HG02763 (cell line): ENCODE measurements around the gene PTCH2.
"Not testable (repeated sequence)": the region's sequence is repeated elsewhere in the genome, so short reads cannot be mapped to it uniquely, and the experiment has no call there.

Source experiments
- ATAC-seq: cut with Tn5 transposase; IDR thresholded peaks from one replicate; pipeline ENCODE4 v1.9.1; 2021; ENCODE audit warnings: mild to moderate bottlenecking, moderate library complexity; ENCODE audit not compliant: unreplicated experiment

The PTCH2 gene

DNA sequence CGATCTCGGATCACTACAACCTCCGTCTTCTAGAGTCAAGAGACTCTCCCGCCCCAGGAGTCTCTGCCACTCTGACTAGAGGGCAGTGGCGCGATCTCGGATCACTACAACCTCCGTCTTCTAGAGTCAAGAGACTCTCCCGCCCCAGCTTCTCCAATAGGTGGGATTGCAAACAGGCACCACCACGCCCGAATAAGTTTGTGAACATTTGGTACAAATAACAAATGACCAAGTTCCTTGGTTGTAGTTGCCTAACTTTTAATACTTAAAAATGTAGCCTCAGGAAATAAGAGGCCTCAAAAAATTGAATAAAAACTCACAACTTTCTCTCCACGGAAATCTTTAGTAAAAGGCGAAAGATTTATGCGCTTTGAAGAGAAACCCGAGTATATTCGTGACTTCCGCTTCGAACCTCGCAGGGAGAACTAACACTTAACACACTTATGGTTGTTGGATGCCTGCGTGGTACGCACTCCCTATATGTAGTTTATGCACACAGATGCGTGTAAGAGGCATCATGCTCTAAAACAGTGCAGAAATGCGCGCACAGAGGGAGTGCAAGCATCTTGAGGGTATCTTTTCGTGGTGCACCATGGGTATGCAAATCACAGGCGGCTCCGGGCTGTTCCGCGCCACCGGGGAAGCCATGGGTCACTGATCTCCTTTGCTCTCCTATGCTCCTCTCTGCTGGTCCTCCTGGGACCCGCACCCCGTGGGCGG is 23.3 kb downstream of the PTCH2 start:
- ATAC-seq, result peak; percentile 75

DNA sequence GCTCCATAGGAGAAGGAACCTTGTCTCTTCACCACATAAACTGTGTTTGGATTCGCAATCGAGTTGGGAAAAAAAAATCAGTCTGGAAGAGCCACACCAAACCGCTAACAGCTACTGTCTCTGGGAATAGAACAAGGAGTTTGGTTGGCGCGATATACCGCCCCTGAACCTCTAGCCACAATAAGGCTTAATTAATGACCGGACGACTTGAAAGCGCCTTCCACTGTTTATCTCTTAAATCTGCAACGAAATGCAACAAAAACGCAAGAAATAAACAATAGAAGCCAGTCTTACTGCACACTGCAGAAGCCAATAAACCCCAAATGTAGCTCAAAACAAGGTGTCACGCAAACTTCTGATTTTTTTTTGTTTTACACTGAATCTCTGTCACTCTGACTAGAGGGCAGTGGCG is 23.9 kb downstream of the PTCH2 start:
- ATAC-seq, result peak; percentile 4

DNA sequence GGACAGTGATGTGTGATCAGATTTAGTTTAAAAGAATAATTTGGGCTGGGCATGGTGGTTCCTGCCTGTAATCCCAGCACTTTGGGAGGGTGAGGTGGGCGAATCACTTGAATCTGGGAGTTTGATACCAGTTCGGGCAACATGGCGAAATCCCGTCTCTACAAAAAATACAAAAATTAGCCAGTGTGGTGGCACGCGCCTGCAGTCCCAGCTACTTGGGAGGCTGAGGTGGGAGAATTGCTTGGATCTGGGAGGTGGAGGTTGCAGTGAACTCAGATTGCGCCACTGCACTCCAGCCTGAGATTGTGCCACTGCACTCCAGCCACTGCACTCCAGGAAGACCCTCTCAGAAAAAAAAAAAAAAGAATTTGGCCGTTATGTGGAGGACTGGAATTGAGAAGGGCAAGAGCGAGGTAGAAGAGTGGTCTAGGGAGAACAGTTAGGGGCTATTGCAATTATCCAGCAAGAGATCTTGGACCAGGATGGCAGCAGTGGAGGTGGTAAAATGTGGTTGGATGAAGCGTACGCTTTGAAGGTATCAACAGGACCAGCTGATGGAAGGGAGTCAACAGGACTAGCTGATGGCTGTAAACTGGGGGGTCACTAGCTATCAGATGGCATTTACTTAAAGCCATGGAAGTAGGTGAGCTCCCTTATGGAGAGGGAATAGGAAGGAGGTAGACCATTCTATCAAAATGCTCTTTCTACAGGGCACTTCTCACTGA is 25.1 kb downstream of the PTCH2 start:
- no peak for ATAC-seq

DNA sequence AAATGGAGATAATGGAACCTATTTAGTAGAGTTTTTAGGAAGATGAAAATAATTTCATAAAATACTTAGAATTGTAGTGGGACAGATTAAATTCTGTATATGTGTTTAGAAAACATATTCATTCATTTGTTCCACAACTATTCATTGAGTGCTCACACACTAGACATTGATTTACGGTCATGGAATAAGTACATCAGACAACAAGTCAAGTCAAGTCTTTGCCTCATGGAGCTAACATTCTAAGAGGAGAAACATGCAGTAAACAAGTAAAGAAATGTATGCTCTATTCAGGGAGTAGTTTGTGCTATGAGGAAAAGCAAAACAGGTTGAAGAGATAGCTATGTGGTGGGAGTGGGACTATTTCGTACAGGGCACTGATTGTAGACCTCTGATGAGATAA is 25.7 kb downstream of the PTCH2 start:
- ATAC-seq, result no peak

DNA sequence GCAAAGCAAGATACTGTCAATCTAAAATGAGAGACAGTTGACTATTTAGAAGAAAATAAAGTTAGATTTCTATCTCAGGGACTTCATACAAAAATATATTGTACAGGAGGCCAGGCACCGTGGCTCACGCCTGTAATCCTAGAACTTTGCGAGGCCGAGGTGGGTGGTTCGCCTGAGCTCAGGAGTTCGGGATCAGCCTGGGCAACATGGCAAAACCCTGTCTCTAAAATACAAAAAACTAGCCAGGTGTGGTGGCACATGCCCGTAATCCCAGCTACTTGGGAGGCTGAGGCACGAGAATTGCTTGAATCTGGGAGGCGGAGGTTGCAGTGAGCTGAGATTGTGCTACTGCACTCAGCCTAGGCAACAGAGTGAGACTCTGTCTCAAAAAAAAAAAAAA is 27.1 kb downstream of the PTCH2 start:
- ATAC-seq, result not testable (repeated sequence)

DNA sequence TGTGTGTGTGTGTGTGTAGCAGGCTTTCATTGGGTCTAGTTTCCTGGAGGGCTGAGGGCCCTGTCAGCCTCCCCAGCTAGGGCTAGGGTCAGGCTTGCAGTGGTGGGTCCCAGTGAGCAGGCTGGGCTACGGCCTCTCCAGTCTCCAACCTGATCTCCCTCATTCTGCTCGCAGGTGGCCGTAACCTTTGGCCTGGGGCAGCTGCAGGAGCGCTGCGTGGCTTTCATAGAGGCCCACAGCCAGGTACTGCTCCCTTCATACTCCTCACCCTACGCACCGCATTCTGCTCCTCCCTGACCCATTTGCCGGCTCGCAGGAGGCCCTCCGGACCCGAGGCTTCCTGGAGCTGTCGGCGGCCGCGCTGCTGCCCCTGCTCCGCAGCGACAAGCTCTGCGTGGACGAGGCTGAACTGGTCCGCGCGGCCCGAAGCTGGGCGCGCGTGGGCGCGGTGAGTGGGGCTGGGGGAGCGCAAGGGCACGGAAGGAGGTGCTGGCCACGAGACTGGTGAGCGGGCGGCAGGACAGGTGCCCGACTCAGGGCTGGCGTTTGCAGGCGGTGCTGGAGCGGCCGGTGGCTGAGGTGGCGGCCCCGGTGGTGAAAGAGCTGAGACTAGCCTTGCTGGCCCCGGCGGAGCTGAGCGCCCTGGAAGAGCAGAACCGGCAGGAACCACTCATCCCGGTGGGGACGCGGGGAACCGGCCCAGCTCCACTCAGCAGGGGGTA is 30.1 kb downstream of the PTCH2 start:
- ATAC-seq, result no peak

DNA sequence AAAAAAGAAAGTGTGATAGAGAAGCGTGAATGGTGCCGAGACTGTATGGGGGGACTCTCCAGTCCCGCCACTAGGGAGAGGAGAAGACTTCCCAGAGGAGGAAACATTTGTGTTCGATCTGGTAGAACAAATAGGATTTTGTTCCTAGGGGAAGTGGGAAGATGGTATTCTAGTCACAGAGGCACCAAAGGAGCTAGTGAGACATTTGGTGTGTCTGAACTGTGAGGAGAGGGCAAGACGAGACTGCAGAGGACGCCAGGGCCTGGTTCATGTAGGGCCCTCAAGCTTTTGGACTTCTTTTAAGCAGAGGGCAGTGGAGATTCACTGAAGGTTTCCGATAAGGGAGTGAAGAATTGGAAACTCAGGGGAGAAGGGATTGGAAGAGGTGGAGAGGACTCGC is 31.8 kb downstream of the PTCH2 start:
- no peak for ATAC-seq

DNA sequence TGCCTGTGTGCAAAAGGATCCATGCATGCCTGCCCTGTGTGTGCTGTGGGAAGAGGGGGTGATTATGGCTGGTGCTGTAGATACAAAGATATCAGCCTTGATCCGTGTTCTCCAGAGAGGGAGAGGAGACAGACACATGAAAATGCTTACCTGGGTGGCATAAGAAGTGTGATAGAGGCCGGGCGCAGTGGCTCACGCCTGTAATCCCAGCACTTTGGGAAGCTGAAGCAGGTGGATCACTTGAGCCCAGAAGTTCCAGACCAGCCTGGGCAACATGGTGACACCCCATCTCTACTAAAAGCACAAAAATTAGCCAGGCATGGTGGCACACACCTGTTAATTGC is 32.3 kb downstream of the PTCH2 start:
- ATAC-seq, result not testable (repeated sequence)

DNA sequence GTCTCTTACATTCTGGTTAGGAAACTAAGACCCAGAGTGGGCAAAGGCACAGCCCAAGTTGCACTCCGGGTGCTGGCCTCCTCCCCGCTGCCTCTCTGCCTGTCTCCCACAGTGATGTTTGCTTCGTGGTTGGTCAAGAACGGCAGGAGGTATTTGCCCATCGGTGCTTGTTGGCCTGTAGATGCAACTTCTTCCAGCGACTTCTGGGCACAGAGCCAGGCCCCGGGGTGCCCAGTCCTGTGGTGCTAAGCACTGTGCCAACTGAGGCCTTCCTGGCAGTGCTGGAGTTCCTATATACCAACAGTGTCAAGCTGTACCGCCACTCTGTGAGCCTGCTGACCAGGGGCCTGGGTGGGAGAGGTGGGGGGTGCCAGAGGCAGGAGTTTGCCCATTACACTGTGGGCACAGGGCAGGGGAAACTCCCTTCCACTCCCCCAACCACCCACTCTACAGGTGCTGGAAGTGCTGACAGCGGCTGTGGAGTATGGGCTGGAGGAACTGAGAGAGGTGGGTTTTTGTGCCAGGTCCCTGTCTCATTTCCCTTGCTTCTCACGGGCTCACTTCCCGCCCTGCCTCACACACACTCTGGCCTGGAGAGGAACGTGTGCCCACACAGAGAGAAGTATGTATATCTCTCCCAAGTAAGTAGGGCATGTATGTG is 32.8 kb downstream of the PTCH2 start:
- ATAC-seq, result no peak

DNA sequence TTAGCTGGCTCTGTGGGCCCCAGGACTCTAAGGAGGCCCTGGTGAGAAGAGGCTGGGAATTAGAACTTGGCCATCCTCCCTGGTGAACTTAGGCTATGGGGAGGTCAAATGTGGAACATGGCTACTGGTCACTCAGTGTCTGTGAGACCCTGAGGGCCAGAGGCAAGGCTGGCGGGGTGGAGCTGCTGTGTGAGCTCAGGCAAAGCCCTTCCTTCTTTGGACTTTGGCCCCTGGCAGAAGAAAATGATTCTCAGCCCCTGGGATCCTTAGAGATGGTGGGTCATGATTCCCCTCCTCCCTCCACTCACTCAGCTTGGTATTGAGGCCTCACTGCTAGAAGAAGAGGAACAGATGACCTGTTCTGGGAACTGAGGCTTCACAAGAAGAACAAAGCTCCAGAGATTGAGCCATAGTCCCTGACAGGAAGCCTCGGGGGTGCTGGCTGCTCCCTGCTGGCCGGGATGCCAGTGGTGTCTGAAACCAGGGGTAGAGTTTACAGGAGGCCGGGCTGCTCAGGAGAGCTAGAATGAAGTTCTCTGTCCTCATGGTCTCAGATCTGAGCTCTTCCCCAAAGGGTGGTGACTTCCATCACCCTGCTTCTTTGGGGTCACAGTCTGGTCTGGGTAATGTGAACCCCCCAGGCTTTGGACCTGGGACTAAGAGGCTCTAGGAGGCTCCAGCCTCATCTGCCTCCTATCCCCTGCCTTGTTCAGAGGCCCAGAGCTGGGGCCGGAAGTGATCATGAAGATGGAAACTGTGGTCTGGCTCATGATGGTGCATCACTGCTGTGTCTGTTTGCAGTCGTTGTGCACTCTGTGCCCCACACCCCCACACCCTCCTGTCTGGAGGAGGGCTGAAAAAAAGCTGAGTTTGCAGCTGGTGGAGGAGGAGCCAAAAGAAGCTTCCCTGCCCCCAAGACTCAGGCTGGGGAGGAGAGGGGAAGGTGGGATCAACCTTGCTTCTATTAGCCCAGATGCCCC is 33.8 kb downstream of the PTCH2 start:
- ATAC-seq, result peak; percentile 38

DNA sequence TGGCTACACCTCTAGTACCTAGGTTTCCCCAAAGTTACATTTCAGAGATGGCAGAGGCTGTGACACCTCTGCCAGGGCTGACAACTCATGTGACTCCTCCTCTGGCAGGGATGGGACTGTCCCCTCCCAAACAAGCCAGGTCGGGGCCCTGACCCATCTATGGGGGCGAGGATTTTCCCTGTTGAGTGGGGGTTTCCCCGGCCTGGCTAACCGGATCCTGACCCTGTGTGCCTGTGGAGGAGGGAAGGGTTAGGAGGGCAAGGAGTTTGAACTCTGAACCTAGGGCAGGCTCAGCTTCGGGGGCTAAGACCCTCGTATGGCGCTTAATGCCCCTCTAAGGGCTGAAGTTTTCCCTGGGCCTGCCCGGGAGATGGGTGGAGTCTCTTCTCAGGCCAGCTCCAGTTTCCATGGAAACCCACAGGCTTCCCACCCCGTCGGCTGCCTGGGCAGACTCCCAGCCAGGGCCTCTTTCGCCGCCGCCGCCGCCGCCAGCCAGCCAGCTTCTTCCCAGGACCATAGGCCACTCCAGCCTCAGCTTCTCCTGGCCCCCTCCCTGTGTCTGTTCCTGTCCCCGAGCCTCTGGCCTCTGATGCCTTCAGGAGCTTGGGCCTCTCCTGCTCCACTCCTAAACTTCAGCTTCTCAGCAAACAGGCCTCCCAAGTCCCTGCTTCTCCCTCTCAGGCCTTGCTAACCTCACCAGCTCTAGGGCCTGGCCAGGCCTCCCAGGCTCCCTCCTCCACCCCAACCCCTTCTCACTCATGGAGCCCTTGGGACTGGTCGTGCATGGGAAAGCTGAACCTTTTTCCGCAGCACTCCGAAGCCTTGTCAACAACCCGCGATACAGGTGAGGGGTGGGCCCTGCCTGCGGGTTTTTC is 34.8 kb downstream of the PTCH2 start, which contains the start of gene BTBD19:
BTBD19 (plus strand) TSS at position 461 of the 875 bp plus-strand sequence; CDS start at position 759, 298 bp downstream.
- peak; percentile 30 for ATAC-seq

DNA sequence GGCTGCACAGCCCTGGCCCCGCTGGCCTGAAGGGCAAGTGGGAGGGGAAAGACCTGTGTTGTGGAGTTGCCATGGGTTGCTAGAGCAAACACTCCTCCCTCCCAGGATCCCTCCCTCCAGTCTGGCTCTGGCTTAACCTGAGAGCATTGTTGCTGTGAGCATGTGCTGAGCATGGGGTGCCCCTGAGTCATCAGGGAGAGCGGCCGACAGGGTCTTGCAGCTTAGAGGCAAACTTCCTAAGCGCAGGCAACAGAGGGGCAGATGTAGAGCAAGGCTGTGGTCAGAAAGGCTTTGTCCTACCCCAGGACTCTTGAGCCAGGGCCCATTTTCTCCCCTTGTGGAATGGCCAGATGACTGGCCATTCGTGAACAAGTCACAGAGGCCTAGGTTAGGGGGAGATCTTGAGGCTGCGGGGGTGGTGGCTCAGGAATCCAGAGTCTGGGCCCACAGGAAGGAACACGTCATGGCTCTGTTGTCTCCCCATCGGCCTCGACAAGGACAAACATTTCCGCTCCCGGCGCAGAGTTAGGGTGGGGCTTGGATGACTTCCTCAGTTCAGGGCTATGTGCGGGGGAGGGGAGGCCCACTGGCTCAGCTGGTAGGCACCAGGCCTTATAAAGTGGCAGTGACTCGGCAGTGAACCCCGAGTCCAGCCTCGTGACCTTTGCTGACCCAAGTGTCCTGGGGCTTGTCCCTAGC is 35.5 kb downstream of the PTCH2 start:
- ATAC-seq, result peak; percentile 33

DNA sequence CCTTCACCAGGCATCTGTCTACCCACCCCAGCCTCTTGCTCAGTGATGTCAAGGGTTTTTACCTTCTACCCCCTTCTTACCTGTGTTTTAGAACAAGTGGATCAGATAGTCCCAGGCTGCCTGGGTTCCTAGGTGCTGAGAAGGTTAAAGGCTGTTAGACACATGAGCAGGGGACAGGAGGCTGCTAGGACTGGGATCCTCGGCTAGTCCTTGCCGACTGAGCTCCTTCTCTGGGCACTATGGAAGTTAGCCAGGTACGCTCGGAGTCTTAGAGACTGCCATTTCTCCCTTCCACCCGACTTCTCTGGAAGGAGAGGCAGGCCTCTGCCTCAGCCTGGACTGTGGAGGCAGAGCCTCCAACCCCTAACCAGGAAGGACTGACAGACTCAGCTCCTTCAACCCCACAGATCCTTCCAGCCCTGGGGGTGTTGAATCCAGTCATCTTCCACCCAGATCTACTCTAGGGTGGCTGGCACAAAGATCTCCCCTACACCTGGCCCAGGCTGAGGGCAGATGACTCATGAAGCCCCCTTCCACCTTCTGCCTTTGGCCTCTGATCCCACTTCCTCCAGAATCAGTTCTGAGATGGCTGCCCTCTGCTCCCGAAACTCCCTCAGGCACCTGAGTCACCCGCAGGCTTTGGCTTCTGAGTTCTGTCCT is 36.2 kb downstream of the PTCH2 start, which contains the start of gene DYNLT4:
DYNLT4 (minus strand) TSS at position 648 of the 660 bp plus-strand sequence. CDS start 683 bp downstream, outside the sequence.
- no peak for ATAC-seq

DNA sequence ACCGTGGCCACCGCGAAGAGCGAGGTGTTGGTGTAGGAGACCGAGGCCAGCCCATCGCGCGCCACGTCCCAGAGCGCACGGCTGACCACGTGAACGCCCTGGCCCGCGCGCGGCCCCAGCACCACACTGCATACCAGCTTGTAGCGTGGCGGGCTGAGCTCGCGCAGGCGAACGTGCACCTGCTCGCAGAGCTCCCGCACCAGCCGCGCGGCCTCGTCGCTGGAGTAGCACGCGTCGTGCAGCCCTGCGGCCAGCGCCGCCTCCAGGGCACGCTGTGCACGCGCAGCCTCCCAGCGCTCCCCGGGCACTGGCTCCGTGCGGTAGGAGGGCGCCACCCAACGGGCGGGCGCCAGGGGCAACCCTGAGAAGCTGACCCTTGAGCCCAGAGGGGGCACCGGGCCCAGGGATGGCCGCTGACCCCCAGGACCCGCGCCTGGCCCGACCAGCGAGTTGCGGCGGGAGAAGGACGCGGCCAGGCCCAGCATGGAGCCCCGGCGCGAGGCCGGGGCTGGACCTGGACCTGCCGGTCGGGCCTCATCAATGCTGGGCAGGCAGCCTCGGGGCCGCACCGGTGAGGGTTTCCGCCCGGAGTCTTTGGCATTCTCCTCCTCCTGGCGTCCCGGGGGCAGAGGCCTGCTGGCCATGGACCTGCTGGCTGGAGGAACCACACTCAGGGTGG is 36.9 kb downstream of the PTCH2 start:
- no peak for ATAC-seq

DNA sequence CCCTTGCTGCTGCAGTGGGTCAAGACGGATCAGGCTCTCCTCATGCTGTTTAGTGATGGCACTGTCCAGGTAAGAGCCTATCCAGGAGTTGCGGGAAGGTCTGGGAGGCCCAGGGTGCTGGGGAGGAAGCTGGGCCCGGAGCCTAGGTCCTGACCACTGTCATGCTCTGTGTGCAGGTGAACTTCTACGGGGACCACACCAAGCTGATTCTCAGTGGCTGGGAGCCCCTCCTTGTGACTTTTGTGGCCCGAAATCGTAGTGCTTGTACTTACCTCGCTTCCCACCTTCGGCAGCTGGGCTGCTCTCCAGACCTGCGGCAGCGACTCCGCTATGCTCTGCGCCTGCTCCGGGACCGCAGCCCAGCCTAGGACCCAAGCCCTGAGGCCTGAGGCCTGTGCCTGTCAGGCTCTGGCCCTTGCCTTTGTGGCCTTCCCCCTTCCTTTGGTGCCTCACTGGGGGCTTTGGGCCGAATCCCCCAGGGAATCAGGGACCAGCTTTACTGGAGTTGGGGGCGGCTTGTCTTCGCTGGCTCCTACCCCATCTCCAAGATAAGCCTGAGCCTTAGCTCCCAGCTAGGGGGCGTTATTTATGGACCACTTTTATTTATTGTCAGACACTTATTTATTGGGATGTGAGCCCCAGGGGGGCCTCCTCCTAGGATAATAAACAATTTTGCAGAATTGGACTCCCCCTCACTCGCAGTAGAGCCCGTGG is 37.6 kb downstream of the PTCH2 start:
- ATAC-seq, result no peak

DNA sequence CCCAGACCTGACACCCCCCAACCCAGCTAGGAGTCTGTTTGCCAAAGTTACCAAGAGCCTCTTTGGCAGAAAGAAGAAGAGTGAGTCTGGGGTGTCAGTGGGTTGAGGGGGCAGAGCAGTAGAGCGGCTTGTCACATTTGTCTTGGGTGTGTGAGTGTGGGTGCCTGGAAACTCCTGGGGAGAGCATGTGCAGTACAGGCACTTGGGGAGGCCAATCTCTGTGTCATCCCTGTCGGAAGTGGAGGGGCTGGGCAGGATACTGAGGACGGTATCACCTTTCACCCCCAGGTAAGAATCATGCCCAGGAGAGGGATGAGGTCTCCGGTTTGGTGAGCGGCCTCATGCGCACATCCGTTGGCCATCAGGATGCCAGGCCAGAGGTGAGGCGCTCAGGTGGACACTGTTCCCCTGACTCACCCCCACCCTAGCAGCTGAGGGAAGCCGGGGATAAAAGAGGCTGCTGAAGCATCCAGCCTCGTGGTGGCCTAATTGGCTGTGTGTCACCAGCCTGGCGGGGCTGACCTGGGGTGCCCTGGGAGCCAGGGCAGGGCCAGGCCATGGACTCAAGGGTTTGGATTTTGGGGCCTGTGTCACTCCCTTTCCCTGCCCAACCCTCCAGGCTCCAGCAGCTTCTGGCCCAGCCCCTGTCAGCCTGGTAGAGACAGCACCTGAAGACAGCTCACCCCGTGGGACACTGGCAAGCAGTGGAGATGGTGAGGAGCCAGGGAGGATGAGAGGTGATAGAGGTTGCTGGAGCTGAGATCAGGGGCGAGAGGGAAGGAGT is 39.5 kb downstream of the PTCH2 start:
- no peak for ATAC-seq
